Tibial artery (tissue), 4 donors: ENCODE measurements around the gene TRMT10C.

Experiments used
- DNase-seq, 2 donors: peaks; one replicate each; pipeline ENCODE4 v3.0.0-alpha.2; 2019
- H3K27ac ChIP-seq, 2 donors: fragments of 200-600 bp; sonication (generic) in 1 of 2; 1 replicate in 1 of 2; 2 replicates in 1 of 2; pipeline ENCODE4 v1.5.1; 2018 to 2019; ENCODE audit warnings: mild to moderate bottlenecking in 1 of 2
- H3K27me3 ChIP-seq, 2 donors: fragments of 200-600 bp; sonication (generic) in 1 of 2; one replicate each; pipeline versions ENCODE4 v1.5.1 to v1.6.0; 2016 to 2019
- H3K36me3 ChIP-seq, 3 donors: fragments of 200-600 bp; sonication (generic) in 2 of 3; one replicate each; pipeline ENCODE4 v1.5.1; 2016 to 2019; ENCODE audit warnings: mild to moderate bottlenecking in 2 of 3
- H3K4me1 ChIP-seq, 4 donors: fragments of 200-600 bp; sonication (generic) in 2 of 4; 1 replicate in 3 of 4; 2 replicates in 1 of 4; pipeline ENCODE4 v1.5.1; 2016 to 2019
- H3K4me3 ChIP-seq, 2 donors: fragments of 200-600 bp; sonication (generic) in 1 of 2; 1 replicate in 1 of 2; 2 replicates in 1 of 2; pipeline ENCODE4 v1.5.1; 2018 to 2019; ENCODE audit warnings: mild to moderate bottlenecking in 2 of 2
- H3K9me3 ChIP-seq, 3 donors: fragments of 200-600 bp; sonication (generic) in 1 of 3; one replicate each; pipeline ENCODE4 v1.5.1; 2016 to 2019
- CTCF ChIP-seq, 2 experiments: fragments of 200-600 bp in 1 of 2; fragments of 450-650 bp in 1 of 2; IDR thresholded peaks; one replicate each; pipeline ENCODE4 v1.5.1; 2017 to 2019; ENCODE audit warnings: antibody characterized with exemption in 2 of 2, mild to moderate bottlenecking in 1 of 2, moderate library complexity in 1 of 2
- intact Hi-C: fragments of 100-400 bp; cut with DNase I; formaldehyde crosslinking; loops from one replicate; pipeline ENCODE4 v1.15.0; 2023; ENCODE audit warnings: low total_unique reads

TRMT10C gene

DNA sequence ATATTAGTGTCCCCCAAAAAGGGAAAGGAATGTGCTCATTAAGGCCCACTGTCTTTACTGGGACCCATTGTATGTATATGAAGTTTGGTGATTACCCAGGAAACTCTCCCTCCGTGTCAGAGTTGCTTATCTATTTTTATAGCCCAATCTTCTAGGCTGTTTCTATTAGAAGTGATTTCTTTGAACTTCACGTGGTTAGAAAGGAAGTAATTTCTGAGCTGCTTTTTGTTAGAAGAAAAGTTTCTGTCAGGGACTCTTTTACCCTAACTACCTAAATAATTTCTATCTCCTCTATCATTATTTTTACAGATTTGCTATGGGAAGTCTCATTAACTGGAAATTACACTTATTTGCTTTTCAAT is 31.0 kb upstream of the TRMT10C start:
- Histone ChIP-seq H3K9me3 (no peaks in the 10 kb centered on the region), H3K27me3 (no peaks in the 10 kb centered on the region), H3K36me3 (no peaks in the 10 kb centered on the region), H3K4me3 (no peak overlapping the region), H3K4me1 (peaks cover 0 to 15% (median 13%) of the 10 kb centered on the region in 4 donors), H3K27ac (no peak overlapping the region)
- intact Hi-C loops, result no loop called here
- no peak for TF ChIP-seq CTCF (IDR thresholded peaks at IDR 0.05)
- DNase-seq, result no peak

- Histone ChIP-seq H3K36me3 (no peaks in the 10 kb centered on the region), H3K27ac (no peak overlapping the region), H3K4me3 (no peak overlapping the region), H3K4me1 (peaks cover 0 to 15% (median 13%) of the 10 kb centered on the region in 4 donors), H3K27me3 (no peaks in the 10 kb centered on the region), H3K9me3 (no peaks in the 10 kb centered on the region)
- intact Hi-C loops, result no loop called here
- DNase-seq, result no peak
- no peak for TF ChIP-seq CTCF (IDR thresholded peaks at IDR 0.05)
Observed at GRCh38 chr3:101531473-101532086, 30.1 kb upstream of the TRMT10C start.

DNA sequence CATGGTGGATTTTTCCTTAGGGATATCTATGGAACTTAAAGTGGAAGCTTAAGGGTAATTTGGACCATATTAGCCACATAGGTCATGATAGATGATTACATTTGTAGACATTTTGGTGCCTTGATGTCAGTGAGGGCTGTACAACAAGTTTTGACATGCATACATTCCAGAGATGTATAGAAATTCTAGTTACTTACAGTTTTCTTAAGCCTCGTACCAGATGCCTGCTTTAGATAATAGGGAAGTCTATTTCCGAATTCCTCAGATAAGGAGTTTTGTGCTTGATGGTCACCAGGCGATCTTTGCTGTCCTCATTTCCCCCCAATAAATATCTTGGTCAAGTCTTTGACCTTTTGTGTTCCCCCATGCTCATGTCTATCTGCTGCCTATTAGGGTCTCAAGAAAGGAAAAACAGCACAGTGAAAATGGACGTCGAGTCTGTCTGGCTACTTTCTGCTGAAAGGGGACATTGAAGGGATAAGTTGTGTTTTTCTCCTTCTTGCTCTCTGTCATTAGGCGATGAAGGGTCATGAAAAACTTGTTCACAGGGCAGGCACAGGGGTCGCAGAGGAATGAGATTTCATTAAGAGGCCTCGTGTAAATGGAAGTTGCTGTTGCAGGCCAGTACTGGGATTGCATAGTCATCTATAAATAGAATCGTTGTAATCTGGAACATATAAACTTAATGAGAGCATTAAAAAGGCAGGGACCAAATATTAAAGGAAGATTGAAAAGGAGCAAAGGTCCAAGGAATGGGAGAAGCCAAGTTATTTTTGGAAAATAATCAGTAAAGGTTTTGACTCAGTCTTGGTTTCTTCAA is 28.7 kb upstream of the TRMT10C start:
- no peaks in the 10 kb centered on the region for H3K9me3 ChIP-seq
- H3K4me1 ChIP-seq, result peaks cover 0 to 15% (median 13%) of the 10 kb centered on the region in 4 donors
- intact Hi-C loops, result no loop called here
- H3K36me3 ChIP-seq, result no peaks in the 10 kb centered on the region
- H3K27me3 ChIP-seq, result no peaks in the 10 kb centered on the region
- H3K27ac ChIP-seq, result peak overlapping the region; percentile 21 to 47
- no peak for TF ChIP-seq CTCF (IDR thresholded peaks at IDR 0.05)
- no peak for DNase-seq
- H3K4me3 ChIP-seq, result no peak overlapping the region

- DNase-seq, result no peak
Observed at GRCh38 chr3:101533603-101533968, 28.1 kb upstream of the TRMT10C start.

DNA sequence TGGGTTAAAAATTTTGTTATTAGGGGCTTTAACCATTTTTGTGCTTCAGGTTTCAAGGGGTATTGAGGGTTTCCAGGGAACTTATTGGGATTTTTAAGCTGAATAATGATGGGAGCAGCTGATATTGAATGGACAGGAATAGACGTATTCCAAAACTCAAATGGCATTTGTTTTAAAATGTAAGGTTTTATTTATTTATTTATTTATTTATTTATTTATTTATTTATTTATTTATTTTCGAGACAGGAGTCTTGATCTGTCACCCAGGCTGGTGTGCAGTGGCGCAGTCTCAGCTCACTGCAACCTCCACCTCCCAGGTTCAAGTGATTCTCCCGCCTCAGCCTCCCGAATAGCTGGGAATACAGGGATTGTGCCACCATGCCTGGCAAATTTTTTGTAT is 26.4 kb upstream of the TRMT10C start:
- Histone ChIP-seq H3K9me3 (no peaks in the 10 kb centered on the region), H3K36me3 (no peaks in the 10 kb centered on the region), H3K4me1 (peaks cover 0 to 15% (median 13%) of the 10 kb centered on the region in 4 donors), H3K27me3 (no peaks in the 10 kb centered on the region), H3K27ac (no peak overlapping the region), H3K4me3 (no peak overlapping the region)
- no peak for DNase-seq
- TF ChIP-seq CTCF (IDR thresholded peaks at IDR 0.05), result no peak
- intact Hi-C loops, result no loop called here

More at GRCh38 chr3:101533603-101533968, 28.1 kb upstream of the TRMT10C start:
- intact Hi-C loops, result no loop called here
- H3K27me3 ChIP-seq, result no peaks in the 10 kb centered on the region
- peak overlapping the region; percentile 21 to 47 for H3K27ac ChIP-seq
- H3K36me3 ChIP-seq, result no peaks in the 10 kb centered on the region
- H3K9me3 ChIP-seq, result no peaks in the 10 kb centered on the region
- H3K4me3 ChIP-seq, result no peak overlapping the region
- no peak for TF ChIP-seq CTCF (IDR thresholded peaks at IDR 0.05)
- peaks cover 0 to 15% (median 13%) of the 10 kb centered on the region in 4 donors for H3K4me1 ChIP-seq
